Left hindlimb (tissue), 1 donor: ENCODE measurements around the gene YOD1.

Experiments
- DNase-seq: peaks from one replicate; pipeline ENCODE4 v3.0.0-alpha.2; 2018

Gene YOD1

GRCh38 chr1:207024202-207025145 lies 26.5 kb downstream of the YOD1 start:
- DNase-seq, result no peak

- DNase-seq, result no peak
Measured at GRCh38 chr1:207022996-207023679, 27.9 kb downstream of the YOD1 start.

- no peak for DNase-seq
Measured at GRCh38 chr1:207021876-207022596, 29.0 kb downstream of the YOD1 start.

DNA sequence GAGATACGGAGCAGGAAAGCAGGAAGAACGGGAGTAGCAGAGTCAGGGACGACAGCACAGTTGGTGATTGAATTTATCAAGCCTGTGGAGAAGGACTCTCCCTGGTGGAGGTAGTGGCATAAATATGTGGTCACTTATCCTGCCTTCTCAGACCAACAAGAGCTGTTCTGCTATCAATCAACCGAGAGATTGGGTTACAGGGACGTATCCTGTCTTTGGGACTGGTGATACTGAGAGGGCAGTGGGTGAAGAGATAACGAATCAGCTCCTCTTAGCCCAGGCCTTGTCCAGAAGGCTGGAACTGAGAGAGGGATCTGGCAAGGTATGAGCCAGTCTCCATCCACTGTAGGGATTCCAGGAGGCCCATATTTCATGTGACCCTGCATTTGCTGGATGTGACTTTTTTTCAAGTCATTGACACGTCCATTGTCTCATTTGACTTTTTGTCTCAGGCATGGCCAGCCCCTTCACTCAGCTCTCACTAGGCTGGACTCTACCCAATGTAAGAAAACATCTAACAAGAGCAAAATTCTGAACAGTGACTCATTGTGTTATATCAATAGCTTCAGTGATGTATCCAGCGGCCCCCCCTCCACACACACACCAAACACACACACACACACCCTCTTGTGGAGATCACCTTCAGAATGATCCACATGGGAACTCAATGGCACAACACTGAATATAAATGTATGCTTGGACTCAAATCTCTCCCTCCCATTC lies 29.7 kb downstream of the YOD1 start:
- DNase-seq, result no peak

GRCh38 chr1:207020709-207021107 lies 30.3 kb downstream of the YOD1 start:
- DNase-seq, result no peak

DNA sequence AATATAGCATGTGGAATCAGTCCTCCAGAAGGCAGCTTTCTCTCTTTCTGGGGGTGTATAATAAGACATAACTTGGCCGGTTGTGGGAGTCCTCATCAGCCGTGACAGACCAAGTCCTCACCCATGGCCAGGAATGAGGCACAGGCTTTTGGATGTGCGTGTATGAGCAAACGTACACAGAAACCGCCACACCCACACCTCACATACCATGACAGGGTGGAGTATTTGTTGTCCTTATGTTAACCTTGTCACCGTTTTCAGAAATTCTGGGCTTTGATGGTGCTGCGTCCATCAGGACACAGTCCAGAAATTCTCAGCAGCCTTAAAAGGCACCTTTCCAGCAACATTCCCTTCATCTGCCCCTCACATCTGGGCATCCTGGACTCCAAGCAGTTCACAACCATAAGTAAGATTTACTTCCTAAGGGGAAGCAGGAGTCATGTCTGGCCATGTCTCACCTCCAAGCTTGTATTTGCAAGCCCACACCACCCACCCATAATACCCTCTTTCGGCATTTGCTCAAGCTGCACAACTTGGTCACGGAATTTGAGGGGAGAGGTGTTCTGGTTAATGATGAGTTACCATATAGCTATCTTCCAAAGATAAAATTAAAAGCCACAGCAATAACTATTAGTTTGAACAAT lies 30.8 kb downstream of the YOD1 start:
- DNase-seq, result no peak

GRCh38 chr1:207019661-207020060 lies 31.3 kb downstream of the YOD1 start:
- DNase-seq, result no peak

GRCh38 chr1:207019161-207019560 lies 31.8 kb downstream of the YOD1 start:
- no peak for DNase-seq

- DNase-seq, result no peak
Measured at GRCh38 chr1:207018707-207019106, 32.3 kb downstream of the YOD1 start.

- no peak for DNase-seq
Measured at GRCh38 chr1:207017615-207018559, 33.1 kb downstream of the YOD1 start.

- DNase-seq, result no peak
Measured at GRCh38 chr1:207015791-207016190, 35.2 kb downstream of the YOD1 start.

- DNase-seq, result no peak
Measured at GRCh38 chr1:207014728-207015127, 36.3 kb downstream of the YOD1 start.

- DNase-seq, result no peak
Measured at GRCh38 chr1:207013321-207014085, 37.5 kb downstream of the YOD1 start.

GRCh38 chr1:207010726-207011125 lies 40.3 kb downstream of the YOD1 start:
- no peak for DNase-seq

DNA sequence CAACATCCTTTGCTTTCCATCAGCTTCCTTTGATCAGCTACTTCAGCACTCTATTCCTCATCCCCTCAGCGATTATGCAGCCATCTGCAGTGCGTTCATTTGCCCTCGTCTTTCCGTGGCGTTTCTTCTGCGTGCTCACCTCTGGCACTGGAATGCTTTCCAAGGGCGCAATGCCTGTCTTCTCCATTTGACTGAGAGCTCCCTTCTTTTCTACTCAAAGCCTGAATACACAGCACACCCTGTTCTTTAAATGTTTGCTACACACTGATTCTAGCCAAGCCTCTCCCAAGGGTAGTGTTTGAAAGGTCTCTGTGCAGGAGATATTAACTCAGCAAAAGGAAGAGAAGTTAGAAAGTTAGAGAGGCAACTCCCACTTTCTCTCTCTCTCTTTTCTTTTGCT lies 41.1 kb downstream of the YOD1 start:
- DNase-seq, result no peak

DNA sequence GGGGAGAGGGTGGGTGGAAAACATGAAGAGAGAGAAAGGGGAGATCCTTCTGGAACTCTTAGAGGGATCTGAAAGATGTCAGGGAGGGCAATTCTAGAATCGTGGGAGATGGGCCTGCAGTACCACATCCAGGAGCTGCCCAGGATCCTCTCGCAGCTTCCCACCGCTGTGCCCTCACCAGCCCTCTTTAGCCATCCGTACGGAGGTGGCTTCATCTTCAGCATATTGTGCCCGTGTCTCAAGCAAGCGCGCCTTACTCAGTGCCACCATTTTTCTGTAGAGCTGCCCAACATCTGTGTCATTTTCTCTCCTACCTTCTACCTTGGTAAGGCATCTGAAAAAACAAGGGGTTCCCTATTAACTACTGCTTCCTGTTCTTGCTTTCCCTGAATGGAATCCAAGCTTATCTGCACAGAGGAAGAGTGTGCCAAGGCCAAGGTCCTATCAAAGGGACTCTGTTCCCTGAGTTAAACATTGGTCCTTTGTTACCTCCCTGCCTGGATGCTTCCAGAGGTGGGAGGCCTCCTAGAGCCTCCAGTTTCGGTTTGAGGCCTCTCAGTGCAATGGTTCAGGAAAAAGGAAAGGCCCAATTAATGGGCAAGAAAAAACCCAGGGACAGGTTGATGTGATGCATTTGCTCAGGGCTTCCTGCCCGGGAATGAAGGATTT lies 41.7 kb downstream of the YOD1 start:
- no peak for DNase-seq

DNA sequence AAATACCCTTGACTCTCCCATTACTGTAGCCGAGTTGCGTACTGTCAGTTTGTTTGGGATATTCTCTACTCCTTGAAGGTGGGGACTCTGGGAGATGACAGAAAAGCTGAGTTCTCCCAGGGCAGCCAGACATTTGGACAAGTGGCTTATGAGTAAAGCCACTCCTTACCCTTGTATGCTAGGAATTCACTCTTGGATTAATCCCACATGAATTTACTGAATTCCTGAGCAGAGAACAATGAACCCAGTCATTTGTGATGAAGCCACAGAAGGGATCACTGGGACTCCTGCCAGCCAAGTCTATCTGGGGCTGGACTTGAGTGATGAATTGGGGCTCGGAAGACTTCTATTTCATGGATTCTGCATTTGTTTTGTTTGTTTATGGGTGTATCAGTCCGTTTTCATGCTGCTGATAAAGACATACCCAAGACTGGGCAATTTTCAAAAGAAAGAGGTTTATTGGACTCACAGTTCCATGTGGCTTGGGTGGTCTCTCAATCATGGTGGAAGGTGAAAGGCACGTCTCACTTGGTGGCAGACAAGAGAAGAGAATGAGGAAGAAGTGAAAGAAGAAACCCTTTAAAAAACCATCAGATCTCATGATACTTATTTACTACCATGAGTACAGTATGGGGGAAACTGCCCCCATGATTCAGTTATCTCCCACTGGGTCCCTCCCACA lies 43.5 kb downstream of the YOD1 start:
- DNase-seq, result no peak

DNA sequence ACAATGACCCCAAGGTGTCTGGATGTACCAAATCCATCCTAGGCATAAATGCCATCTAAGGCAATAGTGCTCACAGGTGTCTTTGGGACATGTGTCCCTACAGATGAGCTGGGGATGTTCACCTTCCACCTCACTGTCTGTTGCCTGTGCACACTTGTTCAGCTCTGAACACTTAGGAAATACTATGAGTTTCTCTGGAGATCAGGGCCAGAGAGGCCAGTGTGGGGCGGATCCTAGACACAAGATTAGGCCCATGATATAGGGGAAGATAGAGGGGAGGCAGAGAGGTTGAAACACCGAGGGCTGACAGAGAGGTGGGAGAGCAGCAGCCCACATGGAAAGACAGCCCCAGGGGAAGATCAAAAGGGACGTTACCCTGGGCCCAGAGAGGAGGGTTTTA lies 44.1 kb downstream of the YOD1 start:
- DNase-seq, result no peak

- DNase-seq, result no peak
Measured at GRCh38 chr1:207006083-207006482, 44.9 kb downstream of the YOD1 start.
